NCI-H146 treated with DMSO at 0.1 percent for 48 hours (cell line): ENCODE data around the gene NFXL1.

ENCODE experiments used
- DNase-seq: peaks from one replicate; lab custom pipeline; 2025; ENCODE audit not compliant: unreplicated experiment; lab: John Stamatoyannopoulos, UW

NFXL1 gene

DNA sequence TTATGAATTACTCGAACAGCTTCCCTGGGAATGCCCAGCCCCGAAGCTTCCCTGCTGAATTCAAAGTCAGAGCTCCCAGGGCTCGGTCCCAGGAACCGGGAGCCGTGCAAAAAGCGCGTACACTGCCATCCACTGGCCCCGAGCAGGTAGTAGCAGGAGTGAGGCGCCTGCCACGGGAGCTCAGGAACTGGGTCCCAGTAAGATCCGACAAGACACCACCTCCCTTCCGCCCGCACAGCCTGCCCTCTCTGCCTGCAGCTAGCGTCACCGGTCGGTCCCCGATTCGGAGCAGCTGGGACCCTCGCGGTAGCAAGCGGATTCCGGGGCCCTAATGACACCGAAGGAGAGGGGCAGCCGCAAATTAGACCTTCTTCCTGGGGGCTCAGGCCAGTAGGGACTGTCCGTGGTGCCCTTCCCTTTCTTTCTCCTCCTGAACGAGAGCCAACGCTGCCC, 77.7 kb downstream of the NFXL1 start:
- peak; percentile 68 for DNase-seq

GRCh38 chr4:47835494-47835893, 78.9 kb downstream of the NFXL1 start:
- no peak for DNase-seq

DNA sequence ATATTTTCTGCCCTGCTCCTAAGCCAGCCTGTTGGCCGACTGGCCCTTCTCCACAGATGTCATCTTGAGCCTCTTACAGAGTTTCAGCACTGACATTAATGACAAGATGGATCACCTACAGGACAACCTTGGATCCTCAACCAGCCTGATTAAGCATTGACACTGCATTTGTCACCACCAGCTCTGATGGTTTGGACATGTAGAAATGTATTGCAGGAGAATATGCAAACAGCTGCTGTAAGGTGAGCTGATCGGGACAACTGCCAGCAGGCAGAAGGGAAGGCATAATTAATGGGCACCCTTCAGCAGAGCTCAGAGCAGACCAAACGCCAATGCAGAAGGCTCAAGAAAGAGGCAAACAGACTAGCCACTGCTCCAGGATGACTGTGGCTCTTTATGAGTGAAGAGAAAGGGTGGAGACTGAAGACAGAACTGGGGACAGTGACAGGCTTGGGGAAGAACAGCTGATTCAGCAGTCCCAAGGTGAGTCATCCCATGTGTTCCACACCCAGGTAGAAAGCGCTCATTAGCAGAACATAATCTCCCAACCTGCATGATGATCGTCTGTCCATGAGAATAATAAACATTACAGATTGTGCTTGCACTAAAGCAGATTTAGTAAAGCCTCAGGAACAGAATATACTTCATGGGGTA, 83.2 kb downstream of the NFXL1 start:
- no peak for DNase-seq

DNA sequence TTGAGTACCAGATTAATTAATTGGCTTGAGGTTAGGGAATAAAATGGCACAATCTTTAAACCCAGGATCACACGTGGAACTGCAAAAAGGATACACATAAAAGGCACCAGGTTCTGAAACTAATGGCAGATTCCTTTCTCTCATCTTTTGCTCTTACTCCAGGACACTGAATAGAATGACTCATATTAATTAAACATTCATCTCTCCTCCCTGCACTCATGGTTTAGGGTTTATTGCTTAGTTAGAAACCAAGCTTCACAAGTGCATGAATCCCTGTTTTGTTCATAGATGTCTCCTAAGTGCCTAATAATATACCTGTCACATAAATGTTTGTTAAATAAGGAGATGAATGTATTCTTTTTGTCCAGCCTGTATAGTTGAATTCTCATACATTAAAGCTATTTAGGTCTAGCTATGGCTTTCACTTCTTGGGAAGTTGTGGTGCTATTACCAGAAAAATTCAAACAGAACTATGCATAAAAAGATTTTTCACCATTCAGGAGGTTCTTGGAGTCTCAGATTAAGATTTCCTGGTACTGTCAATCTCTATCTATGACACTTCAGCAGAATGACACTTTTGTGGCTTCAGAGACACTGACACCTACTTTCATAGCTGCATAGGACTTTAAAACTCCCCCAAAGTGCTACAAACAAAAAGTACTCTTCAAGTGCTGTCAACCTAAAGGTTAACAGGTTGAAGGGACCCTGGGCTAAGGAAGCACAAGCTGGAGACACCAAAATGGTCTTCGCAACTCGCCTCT, 83.9 kb downstream of the NFXL1 start:
- no peak for DNase-seq

DNA sequence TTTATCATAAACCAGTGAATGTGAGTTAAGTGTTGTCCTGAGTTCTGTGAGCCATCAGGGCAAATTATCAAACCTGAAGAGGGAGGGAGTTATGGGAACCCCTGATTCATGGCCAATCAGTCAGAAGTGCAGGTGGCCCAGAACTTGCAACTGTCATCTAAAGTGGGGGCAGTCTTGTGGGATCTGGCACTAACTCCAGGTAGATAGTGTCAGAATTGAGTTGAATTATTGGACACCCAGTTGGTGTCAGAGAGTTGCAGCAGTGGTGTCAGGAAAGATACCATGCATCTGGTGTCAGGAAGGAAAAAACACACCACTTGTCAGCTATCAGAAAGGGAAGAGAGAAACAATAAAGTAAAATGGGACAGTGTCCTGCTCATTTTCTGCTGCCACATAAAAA, 84.9 kb downstream of the NFXL1 start:
- no peak for DNase-seq

- no peak for DNase-seq
Measured at GRCh38 chr4:47827343-47828047, 86.9 kb downstream of the NFXL1 start.

GRCh38 chr4:47824840-47825239, 89.5 kb downstream of the NFXL1 start:
- DNase-seq: peak; percentile 13

- no peak for DNase-seq
Measured at GRCh38 chr4:47819178-47819577, 95.2 kb downstream of the NFXL1 start.

GRCh38 chr4:47817275-47817674, 97.1 kb downstream of the NFXL1 start:
- no peak for DNase-seq

GRCh38 chr4:47816748-47817147, 97.6 kb downstream of the NFXL1 start:
- DNase-seq: no peak

- DNase-seq: no peak
Measured at GRCh38 chr4:47814618-47815295, 99.6 kb downstream of the NFXL1 start.

- no peak for DNase-seq
Measured at GRCh38 chr4:47809654-47810203, 104.7 kb downstream of the NFXL1 start.

DNA sequence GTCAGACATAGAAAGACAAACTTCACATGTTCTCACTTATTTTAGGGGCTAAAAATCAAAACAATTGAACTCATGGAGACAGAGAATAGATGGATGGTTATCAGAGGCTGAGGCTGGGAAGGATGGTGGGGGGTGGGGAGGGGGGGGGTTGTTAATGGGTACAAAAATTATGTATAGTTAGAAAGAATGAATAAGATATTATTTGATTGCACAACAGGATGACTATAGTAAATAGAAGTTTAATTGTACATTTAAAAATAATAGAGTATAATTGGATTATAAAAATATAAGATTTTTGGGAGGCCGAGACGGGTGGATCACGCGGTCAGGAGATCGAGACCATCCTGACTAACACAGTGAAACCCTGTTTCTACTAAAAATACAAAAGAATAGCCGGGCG, 109.8 kb downstream of the NFXL1 start:
- no peak for DNase-seq

GRCh38 chr4:47801481-47802002, 112.8 kb downstream of the NFXL1 start:
- DNase-seq: no peak

DNA sequence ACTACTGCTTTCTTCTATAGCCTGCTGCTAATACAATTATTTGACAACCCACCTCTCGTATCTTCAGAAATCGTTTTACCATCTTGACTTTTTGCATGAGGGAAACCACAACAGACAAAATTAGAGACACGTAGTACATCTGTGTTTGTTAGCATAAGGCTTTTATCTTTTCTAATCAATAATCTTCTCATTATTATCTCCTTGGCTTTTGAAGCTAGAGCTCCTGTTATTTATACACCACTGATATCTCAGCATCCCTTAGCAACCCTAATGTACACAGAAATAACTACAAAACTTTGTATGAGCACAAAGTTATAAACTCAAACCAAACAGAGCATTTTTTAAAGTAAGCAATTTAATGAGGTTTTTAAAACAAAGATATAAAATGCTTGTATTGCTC, 116.2 kb downstream of the NFXL1 start:
- DNase-seq: peak; percentile 72
